Natural killer cell (primary cell): ENCODE results near the gene PCDH9. TPM values are rescaled to one million over a fixed set of nuclear protein-coding genes. Genes with fewer than 3 reads are reported as not detected.

Experiments
- ATAC-seq, 3 donors: fragments of 150-1000 bp in 2 of 3; fragments of 200-7000 bp in 1 of 3; cut with Tn5 transposase; 1 replicate in 1 of 3; 2 replicates in 2 of 3; pipeline ENCODE4 v1.10.0; 2021; ENCODE audit warnings: mild to moderate bottlenecking in 2 of 3, moderate library complexity in 2 of 3
- DNase-seq, 2 donors: peaks; one replicate each; pipeline versions ENCODE4 v3.0.0 to v3.0.0-alpha.2; 2013 to 2021; ENCODE audit warnings: mixed read lengths in 1 of 2
- H3K27ac ChIP-seq: one replicate; pipeline ENCODE4 v1.5.1; 2013; ENCODE audit warnings: mild to moderate bottlenecking, low read length
- H3K27me3 ChIP-seq: one replicate; pipeline ENCODE4 v1.6.1; 2013; ENCODE audit warnings: low read length; ENCODE audit not compliant: control insufficient read depth, insufficient read depth
- H3K36me3 ChIP-seq: one replicate; pipeline ENCODE4 v1.6.1; 2013; ENCODE audit warnings: low read length; ENCODE audit not compliant: control insufficient read depth, insufficient read depth
- H3K4me1 ChIP-seq: one replicate; pipeline ENCODE4 v1.6.1; 2013; ENCODE audit warnings: low read length; ENCODE audit not compliant: control insufficient read depth, insufficient read depth
- H3K4me3 ChIP-seq: one replicate; pipeline ENCODE4 v1.5.1; 2013; ENCODE audit warnings: low read length
- H3K9me3 ChIP-seq: one replicate; pipeline ENCODE4 v1.6.1; 2013; ENCODE audit warnings: low read length; ENCODE audit not compliant: control insufficient read depth, insufficient read depth
- H3K27ac Mint-ChIP-seq, 2 donors: one replicate each; pipeline ENCODE4 v1.8.0; 2022; ENCODE audit warnings: mild to moderate bottlenecking in 2 of 2, mixed read lengths in 2 of 2, moderate library complexity in 1 of 2
- H3K27me3 Mint-ChIP-seq, 2 donors: one replicate each; pipeline ENCODE4 v1.8.0; 2022; ENCODE audit warnings: low read depth in 2 of 2, mixed read lengths in 2 of 2
- H3K36me3 Mint-ChIP-seq: one replicate; pipeline ENCODE4 v1.8.0; 2022; ENCODE audit warnings: mixed read lengths
- H3K4me1 Mint-ChIP-seq, 2 donors: one replicate each; pipeline ENCODE4 v1.8.0; 2022; ENCODE audit warnings: mixed read lengths in 2 of 2
- H3K4me3 Mint-ChIP-seq: one replicate; pipeline ENCODE4 v1.8.0; 2022; ENCODE audit warnings: mild to moderate bottlenecking, moderate library complexity, mixed read lengths
- H3K9me3 Mint-ChIP-seq, 2 donors: one replicate each; pipeline ENCODE4 v1.8.0; 2022; ENCODE audit warnings: mixed read lengths in 2 of 2
- CTCF ChIP-seq: fragments of 200-600 bp; IDR thresholded peaks from one replicate; pipeline ENCODE4 v1.8.0; 2022; ENCODE audit warnings: antibody characterized with exemption
- WGBS: methylation state at CpG from one replicate; pipeline ENCODE4 v1.1.7; 2013; ENCODE audit warnings: missing lambda C conversion rate; ENCODE audit not compliant: insufficient coverage; 5-methylcytosine and 5-hydroxymethylcytosine counted together
- intact Hi-C: fragments of 100-400 bp; cut with micrococcal nuclease; formaldehyde crosslinking; loops from one replicate; pipeline ENCODE4 v1.14.2; 2022
- total RNA-seq, 4 donors: library from RNA; stranded (reverse); fragments of 120-200 nt in 1 of 4; gene quantifications; one replicate each; pipeline versions ENCODE4 v1.2.3 to v1.2.4, GENCODE V29; 2013 to 2022

The PCDH9 gene
- total RNA-seq, 3 donors from 2014 or later (not counting 1 experiment from before 2014, with no cell fraction given): 0.43 to 1.5 (median 0.68) TPM

- no peak overlapping the region for H3K27ac ChIP-seq
- Mint-ChIP-seq H3K4me1 (peaks cover 5 to 6% of the 10 kb centered on the region in 2 donors), H3K36me3 (no peaks in the 10 kb centered on the region), H3K4me3 (no peak overlapping the region), H3K27ac (no peak overlapping the region), H3K27me3 (no peaks in the 10 kb centered on the region), H3K9me3 (no peaks in the 10 kb centered on the region)
- 84% methylated on average over 4 of the region's 4 CpGs for WGBS
- H3K36me3 ChIP-seq: no peaks in the 10 kb centered on the region
- no peaks in the 10 kb centered on the region for H3K4me1 ChIP-seq
- no peaks in the 10 kb centered on the region for H3K9me3 ChIP-seq
- no peaks in the 10 kb centered on the region for H3K27me3 ChIP-seq
- no peak for ATAC-seq
- no peak for TF ChIP-seq CTCF
- intact Hi-C loops: no loop called here
- no peak overlapping the region for H3K4me3 ChIP-seq
- no peak for DNase-seq
Observed at GRCh38 chr13:67138970-67139369, 91.2 kb downstream of the PCDH9 start.

GRCh38 chr13:67137044-67137735, 92.9 kb downstream of the PCDH9 start:
- TF ChIP-seq CTCF: no peak
- H3K4me3 ChIP-seq: no peak overlapping the region
- H3K27ac ChIP-seq: no peak overlapping the region
- H3K4me1 ChIP-seq: no peaks in the 10 kb centered on the region
- Mint-ChIP-seq H3K36me3 (no peaks in the 10 kb centered on the region), H3K9me3 (peaks cover 0 to 2% of the 10 kb centered on the region in 2 donors), H3K27ac (no peak overlapping the region), H3K4me1 (peaks cover 5 to 6% of the 10 kb centered on the region in 2 donors), H3K4me3 (no peak overlapping the region), H3K27me3 (no peaks in the 10 kb centered on the region)
- intact Hi-C loops: no loop called here
- H3K36me3 ChIP-seq: no peaks in the 10 kb centered on the region
- no peak for ATAC-seq
- no peaks in the 10 kb centered on the region for H3K9me3 ChIP-seq
- 90% methylated on average over 5 of the region's 6 CpGs for WGBS
- no peaks in the 10 kb centered on the region for H3K27me3 ChIP-seq
- no peak for DNase-seq

- Mint-ChIP-seq H3K27ac (no peak overlapping the region), H3K4me1 (peaks cover 5 to 6% of the 10 kb centered on the region in 2 donors), H3K36me3 (no peaks in the 10 kb centered on the region), H3K9me3 (peaks cover 0 to 2% of the 10 kb centered on the region in 2 donors), H3K4me3 (no peak overlapping the region), H3K27me3 (no peaks in the 10 kb centered on the region)
- Histone ChIP-seq H3K4me1 (no peaks in the 10 kb centered on the region), H3K9me3 (no peaks in the 10 kb centered on the region), H3K4me3 (no peak overlapping the region), H3K27me3 (no peaks in the 10 kb centered on the region), H3K27ac (no peak overlapping the region), H3K36me3 (no peaks in the 10 kb centered on the region)
- ATAC-seq: peak in 1 of 3 donors; percentile 14
- TF ChIP-seq CTCF: no peak
- intact Hi-C loops: no loop called here
- WGBS: 81% methylated on average over 4 of the region's 5 CpGs
- DNase-seq: no peak
Observed at GRCh38 chr13:67136157-67136556, 94.0 kb downstream of the PCDH9 start.

GRCh38 chr13:67135356-67135755, 94.8 kb downstream of the PCDH9 start:
- H3K27me3 ChIP-seq: no peaks in the 10 kb centered on the region
- no peaks in the 10 kb centered on the region for H3K4me1 ChIP-seq
- no peak overlapping the region for H3K27ac ChIP-seq
- peaks cover 5 to 6% of the 10 kb centered on the region in 2 donors for H3K4me1 Mint-ChIP-seq
- intact Hi-C loops: no loop called here
- no peak for TF ChIP-seq CTCF
- no peak overlapping the region for H3K4me3 ChIP-seq
- DNase-seq (no peak), ATAC-seq (no peak)
- WGBS: 90% methylated on average over 4 of the region's 4 CpGs
- no peaks in the 10 kb centered on the region for H3K36me3 ChIP-seq
- H3K4me3 Mint-ChIP-seq: no peak overlapping the region
- H3K27me3 Mint-ChIP-seq: no peaks in the 10 kb centered on the region
- peaks cover 0 to 2% of the 10 kb centered on the region in 2 donors for H3K9me3 Mint-ChIP-seq
- no peak overlapping the region for H3K27ac Mint-ChIP-seq
- H3K36me3 Mint-ChIP-seq: no peaks in the 10 kb centered on the region
- H3K9me3 ChIP-seq: no peaks in the 10 kb centered on the region
